GM21515 (cell line): ENCODE data around the gene TMEM63B.

Experiments
- ATAC-seq: cut with Tn5 transposase; IDR thresholded peaks from one replicate; pipeline ENCODE4 v1.9.1; 2021; ENCODE audit not compliant: unreplicated experiment

The TMEM63B gene

GRCh38 chr6:44116641-44117382, 10.5 kb upstream of the TMEM63B start:
- ATAC-seq, result no peak

- no peak for ATAC-seq
These were observed 9.8 kb upstream of the TMEM63B start for GRCh38 chr6:44117397-44118128.

GRCh38 chr6:44119704-44120262, 7.6 kb upstream of the TMEM63B start:
- no peak for ATAC-seq

- ATAC-seq, result no peak
These were observed 6.5 kb upstream of the TMEM63B start for GRCh38 chr6:44120692-44121443.

- no peak for ATAC-seq
These were observed 4.6 kb upstream of the TMEM63B start for GRCh38 chr6:44122801-44123200.

- ATAC-seq, result no peak
These were observed 3.8 kb upstream of the TMEM63B start for GRCh38 chr6:44123544-44123943.

GRCh38 chr6:44126320-44127149, 819 bp upstream of the TMEM63B start:
- peak; percentile 39 for ATAC-seq

- peak; percentile 22 for ATAC-seq
These were observed 915 bp downstream of the TMEM63B start for GRCh38 chr6:44128020-44128917.

- no peak for ATAC-seq
These were observed 2.5 kb downstream of the TMEM63B start for GRCh38 chr6:44129841-44130322.

- no peak for ATAC-seq
These were observed 4.5 kb downstream of the TMEM63B start for GRCh38 chr6:44131892-44132291.

- ATAC-seq, result no peak
These were observed 5.1 kb downstream of the TMEM63B start for GRCh38 chr6:44132476-44132875.

GRCh38 chr6:44133003-44133931, 5.9 kb downstream of the TMEM63B start:
- no peak for ATAC-seq

- ATAC-seq, result no peak
These were observed 6.8 kb downstream of the TMEM63B start for GRCh38 chr6:44133981-44134711.

- ATAC-seq, result no peak
These were observed 7.9 kb downstream of the TMEM63B start for GRCh38 chr6:44135173-44135758.

- ATAC-seq, result no peak
These were observed 8.5 kb downstream of the TMEM63B start for GRCh38 chr6:44135875-44136274.

GRCh38 chr6:44138717-44139350, 11.5 kb downstream of the TMEM63B start:
- ATAC-seq, result no peak

- ATAC-seq, result no peak
These were observed 12.0 kb downstream of the TMEM63B start for GRCh38 chr6:44139351-44139743.
